HG03378 (cell line): ENCODE measurements around the gene MTCH1.

Experiments
- ATAC-seq: cut with Tn5 transposase; IDR thresholded peaks from one replicate; pipeline ENCODE4 v1.9.1; 2021; ENCODE audit warnings: mild to moderate bottlenecking, moderate library complexity; ENCODE audit not compliant: unreplicated experiment

The MTCH1 gene

GRCh38 chr6:36929152-36929551 lies 56.8 kb downstream of the MTCH1 start:
- no peak for ATAC-seq

DNA sequence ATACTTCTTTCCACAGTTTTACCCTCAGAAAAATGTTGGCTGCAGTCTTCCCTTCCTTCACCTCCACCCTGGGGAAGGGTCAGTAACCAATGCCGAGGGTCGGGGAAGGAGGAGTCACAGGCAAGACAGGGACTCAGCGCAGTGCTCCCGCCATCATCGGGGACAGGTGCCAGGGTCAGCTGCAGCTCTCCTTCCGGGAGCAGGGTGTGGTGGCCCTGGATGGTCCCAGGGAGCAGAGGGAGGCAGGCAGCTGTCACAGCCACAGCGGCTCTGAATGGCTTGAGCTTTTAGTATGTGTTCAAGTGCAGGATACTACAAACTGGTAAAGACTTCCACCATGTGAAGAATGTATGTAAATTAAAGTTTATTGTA lies 57.5 kb downstream of the MTCH1 start:
- ATAC-seq, result no peak

DNA sequence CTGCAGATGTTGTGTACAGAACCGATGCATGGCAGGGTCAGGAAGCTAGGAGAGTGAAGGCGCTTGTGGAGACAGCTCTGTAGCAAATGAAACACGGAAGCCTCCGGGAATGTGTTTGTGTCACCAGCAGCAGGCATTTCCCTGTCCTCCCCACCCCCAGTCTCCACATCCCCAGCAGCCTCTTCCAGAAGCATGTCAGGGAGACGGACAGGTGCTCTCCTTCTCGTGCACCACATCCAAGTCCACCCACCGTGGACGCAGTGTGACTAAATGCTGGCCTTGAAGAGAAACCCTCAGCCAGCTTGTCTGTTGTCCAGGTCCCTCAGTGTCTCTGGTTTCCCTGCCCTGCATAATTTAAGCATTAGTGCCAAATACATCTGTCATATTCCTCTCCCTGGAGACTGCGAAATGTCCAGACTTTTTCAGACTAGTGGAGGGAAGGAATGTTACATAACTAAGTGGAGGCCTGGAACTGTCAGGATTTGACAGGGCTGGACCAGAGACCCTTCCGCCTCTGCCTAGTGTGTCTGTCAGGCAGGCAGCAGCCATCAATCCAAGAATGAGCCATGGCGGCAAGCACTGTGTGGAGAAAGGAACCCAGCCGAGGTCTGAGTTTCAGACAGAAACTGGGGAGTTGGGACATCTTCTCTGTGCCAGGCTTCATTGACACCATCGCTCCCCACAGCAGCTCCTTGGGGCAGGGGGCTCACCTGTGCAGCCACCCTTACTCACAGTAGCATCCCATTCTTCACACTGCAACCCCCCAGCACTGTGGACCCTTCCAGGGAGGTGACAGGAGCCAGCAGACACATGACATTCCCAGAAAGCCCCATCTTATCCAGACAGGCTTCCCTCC lies 58.1 kb downstream of the MTCH1 start:
- ATAC-seq, result no peak

DNA sequence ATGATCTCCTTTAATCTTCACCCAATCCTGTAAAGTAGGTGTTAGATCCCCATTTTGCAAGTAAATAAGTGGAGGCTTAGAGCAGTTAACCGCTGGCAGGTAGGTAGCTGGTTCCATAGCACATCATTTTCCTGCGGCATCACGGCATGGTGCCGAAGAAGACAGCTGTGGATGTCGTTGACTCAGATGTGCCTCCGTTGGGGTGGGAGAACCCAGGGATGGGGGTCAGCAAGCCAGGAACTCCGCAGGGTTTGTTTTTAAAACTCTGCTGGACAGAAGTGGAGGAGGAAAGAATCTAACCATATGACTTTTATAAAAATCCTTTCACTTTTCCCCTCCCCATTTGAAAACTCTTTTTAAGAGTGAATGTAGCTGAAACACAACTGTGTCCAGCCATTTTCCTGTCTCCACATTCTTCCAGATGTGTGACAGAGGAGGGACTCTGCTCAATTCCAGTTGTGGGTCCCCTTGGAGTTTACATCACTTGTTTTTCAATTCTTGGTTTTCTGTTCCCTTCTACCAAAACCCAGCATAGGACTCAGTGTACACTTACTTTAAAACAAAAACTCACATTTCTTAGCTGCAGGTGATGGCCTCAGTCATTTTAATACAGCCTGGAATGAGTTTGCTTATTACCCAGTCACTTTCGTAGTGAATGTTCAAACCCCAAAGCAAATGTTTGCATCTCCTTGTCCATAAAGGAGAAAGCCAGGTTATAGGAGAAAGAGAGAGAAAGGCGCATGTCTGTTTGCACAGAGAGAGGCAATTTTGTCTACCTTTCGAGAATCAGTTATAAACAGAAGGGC lies 59.1 kb downstream of the MTCH1 start:
- no peak for ATAC-seq

DNA sequence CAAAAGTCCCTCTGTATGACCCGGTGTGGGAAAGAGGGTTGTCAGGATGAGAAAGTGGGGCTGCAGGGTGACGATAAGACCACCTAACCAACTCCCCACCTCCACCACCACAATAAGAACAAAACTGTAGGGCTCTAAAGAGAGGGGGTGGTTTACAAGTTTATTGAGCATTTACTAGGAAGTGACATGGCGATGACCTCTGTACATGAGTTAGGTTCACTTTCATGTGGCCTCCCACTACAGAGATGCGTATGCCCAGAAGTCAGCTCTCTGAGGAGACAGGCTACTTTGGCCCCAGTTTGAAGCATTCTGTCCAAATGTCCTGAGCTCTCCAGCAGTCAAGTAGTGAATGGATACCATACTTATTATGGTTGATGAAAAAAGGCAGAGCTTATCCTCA lies 60.2 kb downstream of the MTCH1 start:
- no peak for ATAC-seq

DNA sequence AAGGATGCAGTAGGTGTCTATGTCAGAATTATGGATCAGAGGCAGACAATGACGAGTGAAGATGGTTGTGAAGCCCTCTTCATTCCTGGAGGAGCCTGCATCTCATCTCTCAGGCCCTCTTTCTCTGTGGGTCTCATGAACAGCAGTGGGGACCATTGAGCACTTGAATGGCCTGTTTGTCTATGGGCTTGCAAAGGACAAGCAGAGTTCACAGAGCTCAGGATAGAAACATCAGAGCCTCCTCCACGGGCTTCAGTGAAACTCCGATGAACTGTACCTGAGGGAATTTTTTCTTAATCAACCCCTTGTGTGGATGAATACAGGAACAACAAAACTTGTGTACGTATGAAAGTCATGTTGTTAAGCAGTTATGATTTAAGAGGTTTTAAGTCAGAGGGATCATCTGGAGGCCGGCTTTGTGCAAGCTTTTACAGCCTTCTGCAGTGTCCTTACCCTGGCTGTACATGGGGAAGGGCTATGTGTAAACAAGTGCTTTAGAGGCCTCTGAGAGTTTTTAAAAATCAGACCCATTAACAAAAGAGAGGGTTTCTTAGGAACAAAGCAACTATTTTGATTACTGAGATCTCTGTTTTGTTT lies 61.1 kb downstream of the MTCH1 start:
- ATAC-seq, result no peak

DNA sequence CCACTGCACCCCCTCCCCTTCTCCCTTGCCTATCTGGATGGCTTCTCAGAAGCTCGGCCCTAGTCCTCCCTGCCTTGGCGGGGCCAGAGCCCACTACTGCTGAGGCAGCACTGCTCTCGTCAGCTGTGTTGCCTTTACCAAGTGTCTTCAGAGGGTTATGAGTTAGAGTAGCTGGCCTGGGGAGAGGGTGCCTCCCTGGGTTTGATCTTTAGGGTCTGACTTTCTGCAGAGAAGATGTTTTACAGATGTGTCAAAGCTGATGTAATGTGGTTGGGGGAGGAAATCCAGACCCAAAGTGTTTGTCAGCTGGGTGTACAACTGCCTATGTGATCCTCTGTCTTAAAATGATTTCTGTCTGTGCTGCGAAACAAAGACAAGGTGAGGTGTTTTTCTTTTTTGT lies 61.9 kb downstream of the MTCH1 start:
- ATAC-seq, result no peak

GRCh38 chr6:36920546-36920945 lies 65.5 kb downstream of the MTCH1 start:
- no peak for ATAC-seq

GRCh38 chr6:36920049-36920448 lies 65.9 kb downstream of the MTCH1 start:
- ATAC-seq, result no peak
